PC-3 (cell line): ENCODE data around the gene KCNK6.

Experiments
- EZH2 ChIP-seq: fragments of 300-600 bp; sonication (generic); IDR thresholded peaks from one replicate; pipeline ENCODE4 v1.6.1; 2017; ENCODE audit warnings: antibody characterized with exemption, mild to moderate bottlenecking, low read length; ENCODE audit not compliant: unreplicated experiment
- EZH2phosphoT487 ChIP-seq: fragments of 300-600 bp; sonication (generic); IDR thresholded peaks from 2 replicates; pipeline ENCODE4 v1.6.1; 2018; ENCODE audit warnings: mild to moderate bottlenecking, antibody characterized with exemption, low read length, borderline replicate concordance
- TF ChIP-seq, protein P1 (sequence below): fragments of 300-600 bp; sonication (generic); conservative IDR thresholded peaks from 2 replicates; pipeline ENCODE4 v1.5.1; 2017; ENCODE audit warnings: antibody characterized with exemption, low read depth, mild to moderate bottlenecking, low read length

DNA sequence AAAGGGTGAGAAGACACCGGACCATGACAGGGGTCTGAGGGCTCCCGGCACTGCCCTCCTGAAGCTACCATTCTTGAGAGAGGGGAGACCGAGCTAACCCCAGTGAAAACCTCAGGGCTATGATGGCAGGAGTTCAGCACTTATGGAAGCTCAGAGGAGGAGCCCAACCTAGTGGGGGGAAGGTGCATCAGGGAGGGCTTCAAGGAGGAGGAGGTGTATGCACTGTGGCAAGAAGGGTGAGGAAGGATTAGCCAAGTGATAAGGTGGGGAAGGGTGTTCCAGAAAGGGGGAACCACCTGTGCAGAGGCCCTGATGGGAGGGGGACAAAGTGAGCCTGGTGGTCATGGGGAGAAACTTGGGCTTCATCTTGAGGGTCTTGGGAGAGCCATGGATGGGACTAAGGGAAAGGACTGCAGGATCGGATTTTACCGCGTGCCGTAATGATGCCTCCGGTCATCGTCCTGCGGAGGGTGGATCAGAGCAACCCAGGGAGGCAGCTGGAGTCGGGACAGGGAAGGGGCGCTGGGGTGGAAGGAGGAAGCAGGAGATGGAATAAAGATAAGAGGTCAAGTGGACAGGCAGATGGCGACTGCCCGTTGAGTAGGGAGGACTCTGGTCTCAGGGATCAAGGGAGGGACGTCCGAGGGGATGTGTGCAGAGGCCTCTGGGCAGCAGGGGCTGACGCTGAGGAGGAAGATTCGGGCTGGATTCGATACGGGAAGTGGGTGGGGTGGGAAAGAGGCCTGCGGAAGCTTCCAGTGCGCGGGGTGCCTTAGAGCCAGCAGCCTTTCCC, 41.4 kb downstream of the KCNK6 start:
- TF ChIP-seq EZH2phosphoT487 (no peak), EZH2 (no peak)
- TF ChIP-seq, protein P1, sequence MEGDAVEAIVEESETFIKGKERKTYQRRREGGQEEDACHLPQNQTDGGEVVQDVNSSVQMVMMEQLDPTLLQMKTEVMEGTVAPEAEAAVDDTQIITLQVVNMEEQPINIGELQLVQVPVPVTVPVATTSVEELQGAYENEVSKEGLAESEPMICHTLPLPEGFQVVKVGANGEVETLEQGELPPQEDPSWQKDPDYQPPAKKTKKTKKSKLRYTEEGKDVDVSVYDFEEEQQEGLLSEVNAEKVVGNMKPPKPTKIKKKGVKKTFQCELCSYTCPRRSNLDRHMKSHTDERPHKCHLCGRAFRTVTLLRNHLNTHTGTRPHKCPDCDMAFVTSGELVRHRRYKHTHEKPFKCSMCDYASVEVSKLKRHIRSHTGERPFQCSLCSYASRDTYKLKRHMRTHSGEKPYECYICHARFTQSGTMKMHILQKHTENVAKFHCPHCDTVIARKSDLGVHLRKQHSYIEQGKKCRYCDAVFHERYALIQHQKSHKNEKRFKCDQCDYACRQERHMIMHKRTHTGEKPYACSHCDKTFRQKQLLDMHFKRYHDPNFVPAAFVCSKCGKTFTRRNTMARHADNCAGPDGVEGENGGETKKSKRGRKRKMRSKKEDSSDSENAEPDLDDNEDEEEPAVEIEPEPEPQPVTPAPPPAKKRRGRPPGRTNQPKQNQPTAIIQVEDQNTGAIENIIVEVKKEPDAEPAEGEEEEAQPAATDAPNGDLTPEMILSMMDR = no peak
